ENCODE data around the gene SIRPB2.

- TF ChIP-seq CEBPB (IDR thresholded peaks at IDR 0.05; ENCODE audit: low read depth, low read length) = no peak
- TF ChIP-seq, protein P1, sequence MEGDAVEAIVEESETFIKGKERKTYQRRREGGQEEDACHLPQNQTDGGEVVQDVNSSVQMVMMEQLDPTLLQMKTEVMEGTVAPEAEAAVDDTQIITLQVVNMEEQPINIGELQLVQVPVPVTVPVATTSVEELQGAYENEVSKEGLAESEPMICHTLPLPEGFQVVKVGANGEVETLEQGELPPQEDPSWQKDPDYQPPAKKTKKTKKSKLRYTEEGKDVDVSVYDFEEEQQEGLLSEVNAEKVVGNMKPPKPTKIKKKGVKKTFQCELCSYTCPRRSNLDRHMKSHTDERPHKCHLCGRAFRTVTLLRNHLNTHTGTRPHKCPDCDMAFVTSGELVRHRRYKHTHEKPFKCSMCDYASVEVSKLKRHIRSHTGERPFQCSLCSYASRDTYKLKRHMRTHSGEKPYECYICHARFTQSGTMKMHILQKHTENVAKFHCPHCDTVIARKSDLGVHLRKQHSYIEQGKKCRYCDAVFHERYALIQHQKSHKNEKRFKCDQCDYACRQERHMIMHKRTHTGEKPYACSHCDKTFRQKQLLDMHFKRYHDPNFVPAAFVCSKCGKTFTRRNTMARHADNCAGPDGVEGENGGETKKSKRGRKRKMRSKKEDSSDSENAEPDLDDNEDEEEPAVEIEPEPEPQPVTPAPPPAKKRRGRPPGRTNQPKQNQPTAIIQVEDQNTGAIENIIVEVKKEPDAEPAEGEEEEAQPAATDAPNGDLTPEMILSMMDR (conservative IDR thresholded peaks at IDR 0.05; ENCODE audit: low read depth, low read length) = no peak
- TF ChIP-seq SMC3 (IDR thresholded peaks at IDR 0.05; ENCODE audit: low read depth, low read length) = no peak
- no peak for TF ChIP-seq POLR2A (IDR thresholded peaks at IDR 0.05; ENCODE audit: low read depth, low read length)
- TF ChIP-seq USF2 (IDR thresholded peaks at IDR 0.05; ENCODE audit: low read depth, low read length) = no peak
- TF ChIP-seq RAD21 (IDR thresholded peaks at IDR 0.05; ENCODE audit: low read length) = no peak
- no peak for TF ChIP-seq MAFK (IDR thresholded peaks at IDR 0.05; ENCODE audit: low read depth, low read length)
- TF ChIP-seq RFX5 (IDR thresholded peaks at IDR 0.05; ENCODE audit: low read depth, low read length) = no peak
- TF ChIP-seq RCOR1 (IDR thresholded peaks at IDR 0.05; ENCODE audit: insufficient replicate concordance, low read length) = no peak
- TF ChIP-seq MXI1 (IDR thresholded peaks at IDR 0.05; ENCODE audit: borderline replicate concordance, low read depth, low read length) = no peak
- TF ChIP-seq FOS (IDR thresholded peaks at IDR 0.05; ENCODE audit: low read depth, low read length) = no peak
- no peak for TF ChIP-seq NFE2L2 (IDR thresholded peaks at IDR 0.05; ENCODE audit: low read depth, low read length)
Measured at GRCh38 chr20:1526310-1526709, 35.1 kb upstream of the SIRPB2 start.
